PC-3 (cell line): ENCODE results near the gene TSPAN12.
"Not testable (repeated sequence)": the region's sequence is repeated elsewhere in the genome, so short reads cannot be mapped to it uniquely, and the experiment has no call there.

ENCODE experiments used
- CTCF ChIP-seq: fragments of 300-600 bp; sonication (generic); conservative IDR thresholded peaks from 2 replicates; pipeline ENCODE4 v1.5.1; 2017; ENCODE audit warnings: antibody characterized with exemption, low read depth, mild to moderate bottlenecking, low read length
- EZH2phosphoT487 ChIP-seq: fragments of 300-600 bp; sonication (generic); IDR thresholded peaks from 2 replicates; pipeline ENCODE4 v1.6.1; 2018; ENCODE audit warnings: mild to moderate bottlenecking, antibody characterized with exemption, low read length, borderline replicate concordance

GRCh38 chr7:120780451-120780850 is 77.5 kb downstream of the TSPAN12 start:
- TF ChIP-seq CTCF, EZH2phosphoT487: not testable (repeated sequence)
